ENCODE results near the gene GPATCH2L.

The GPATCH2L gene

GRCh38 chr14:76252471-76252870 lies 100.7 kb downstream of the GPATCH2L start:
- no peak overlapping the region for H3K27ac ChIP-seq (replicated peaks)
- no peak for DNase-seq (ENCODE audit: low read depth in 1 of 2, low spot score in 1 of 2)
- TF ChIP-seq, protein P1, sequence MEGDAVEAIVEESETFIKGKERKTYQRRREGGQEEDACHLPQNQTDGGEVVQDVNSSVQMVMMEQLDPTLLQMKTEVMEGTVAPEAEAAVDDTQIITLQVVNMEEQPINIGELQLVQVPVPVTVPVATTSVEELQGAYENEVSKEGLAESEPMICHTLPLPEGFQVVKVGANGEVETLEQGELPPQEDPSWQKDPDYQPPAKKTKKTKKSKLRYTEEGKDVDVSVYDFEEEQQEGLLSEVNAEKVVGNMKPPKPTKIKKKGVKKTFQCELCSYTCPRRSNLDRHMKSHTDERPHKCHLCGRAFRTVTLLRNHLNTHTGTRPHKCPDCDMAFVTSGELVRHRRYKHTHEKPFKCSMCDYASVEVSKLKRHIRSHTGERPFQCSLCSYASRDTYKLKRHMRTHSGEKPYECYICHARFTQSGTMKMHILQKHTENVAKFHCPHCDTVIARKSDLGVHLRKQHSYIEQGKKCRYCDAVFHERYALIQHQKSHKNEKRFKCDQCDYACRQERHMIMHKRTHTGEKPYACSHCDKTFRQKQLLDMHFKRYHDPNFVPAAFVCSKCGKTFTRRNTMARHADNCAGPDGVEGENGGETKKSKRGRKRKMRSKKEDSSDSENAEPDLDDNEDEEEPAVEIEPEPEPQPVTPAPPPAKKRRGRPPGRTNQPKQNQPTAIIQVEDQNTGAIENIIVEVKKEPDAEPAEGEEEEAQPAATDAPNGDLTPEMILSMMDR (IDR thresholded peaks at IDR 0.05; ENCODE audit: insufficient read depth, low read length), result no peak
- no peak for TF ChIP-seq POLR2AphosphoS5 (IDR thresholded peaks at IDR 0.05; ENCODE audit: low read depth)
- TF ChIP-seq GABPA (IDR thresholded peaks at IDR 0.05; ENCODE audit: low read depth), result no peak
- no peak for TF ChIP-seq SPI1 (IDR thresholded peaks at IDR 0.05; ENCODE audit: borderline replicate concordance, low read depth)
- no peak for TF ChIP-seq REST (IDR thresholded peaks at IDR 0.05; ENCODE audit: insufficient replicate concordance, low read depth)
- no peaks in the 10 kb centered on the region for H3K27me3 ChIP-seq (ENCODE audit: insufficient read depth, poor library complexity, severe bottlenecking)
- H3K4me3 ChIP-seq (replicated peaks; ENCODE audit: insufficient read depth, low read length), result no peak overlapping the region

GRCh38 chr14:76253111-76253510 lies 101.4 kb downstream of the GPATCH2L start:
- TF ChIP-seq POLR2AphosphoS5 (IDR thresholded peaks at IDR 0.05; ENCODE audit: low read depth) (no peak), REST (IDR thresholded peaks at IDR 0.05; ENCODE audit: insufficient replicate concordance, low read depth) (no peak), GABPA (IDR thresholded peaks at IDR 0.05; ENCODE audit: low read depth) (no peak), SPI1 (IDR thresholded peaks at IDR 0.05; ENCODE audit: borderline replicate concordance, low read depth) (no peak)
- TF ChIP-seq, protein P1 (IDR thresholded peaks at IDR 0.05; ENCODE audit: insufficient read depth, low read length), result no peak
- Histone ChIP-seq H3K4me3 (replicated peaks; ENCODE audit: insufficient read depth, low read length) (no peak overlapping the region), H3K27me3 (ENCODE audit: insufficient read depth, poor library complexity, severe bottlenecking) (no peaks in the 10 kb centered on the region), H3K27ac (replicated peaks) (no peak overlapping the region)
- no peak for DNase-seq (ENCODE audit: low read depth in 1 of 2, low spot score in 1 of 2)

GRCh38 chr14:76256545-76256944 lies 104.8 kb downstream of the GPATCH2L start:
- TF ChIP-seq GABPA (IDR thresholded peaks at IDR 0.05; ENCODE audit: low read depth) (no peak), POLR2AphosphoS5 (IDR thresholded peaks at IDR 0.05; ENCODE audit: low read depth) (no peak), SPI1 (IDR thresholded peaks at IDR 0.05; ENCODE audit: borderline replicate concordance, low read depth) (no peak), REST (IDR thresholded peaks at IDR 0.05; ENCODE audit: insufficient replicate concordance, low read depth) (no peak)
- TF ChIP-seq, protein P1 (IDR thresholded peaks at IDR 0.05; ENCODE audit: insufficient read depth, low read length), result no peak

More at GRCh38 chr14:76256545-76256944, 104.8 kb downstream of the GPATCH2L start:
- no peak overlapping the region for H3K27ac ChIP-seq (replicated peaks)
- no peak for DNase-seq (ENCODE audit: low read depth in 1 of 2, low spot score in 1 of 2)
- H3K4me3 ChIP-seq (replicated peaks; ENCODE audit: insufficient read depth, low read length), result no peak overlapping the region
- no peaks in the 10 kb centered on the region for H3K27me3 ChIP-seq (ENCODE audit: insufficient read depth, poor library complexity, severe bottlenecking)
